ENCODE measurements around the gene SLC6A18.

SLC6A18 gene

DNA sequence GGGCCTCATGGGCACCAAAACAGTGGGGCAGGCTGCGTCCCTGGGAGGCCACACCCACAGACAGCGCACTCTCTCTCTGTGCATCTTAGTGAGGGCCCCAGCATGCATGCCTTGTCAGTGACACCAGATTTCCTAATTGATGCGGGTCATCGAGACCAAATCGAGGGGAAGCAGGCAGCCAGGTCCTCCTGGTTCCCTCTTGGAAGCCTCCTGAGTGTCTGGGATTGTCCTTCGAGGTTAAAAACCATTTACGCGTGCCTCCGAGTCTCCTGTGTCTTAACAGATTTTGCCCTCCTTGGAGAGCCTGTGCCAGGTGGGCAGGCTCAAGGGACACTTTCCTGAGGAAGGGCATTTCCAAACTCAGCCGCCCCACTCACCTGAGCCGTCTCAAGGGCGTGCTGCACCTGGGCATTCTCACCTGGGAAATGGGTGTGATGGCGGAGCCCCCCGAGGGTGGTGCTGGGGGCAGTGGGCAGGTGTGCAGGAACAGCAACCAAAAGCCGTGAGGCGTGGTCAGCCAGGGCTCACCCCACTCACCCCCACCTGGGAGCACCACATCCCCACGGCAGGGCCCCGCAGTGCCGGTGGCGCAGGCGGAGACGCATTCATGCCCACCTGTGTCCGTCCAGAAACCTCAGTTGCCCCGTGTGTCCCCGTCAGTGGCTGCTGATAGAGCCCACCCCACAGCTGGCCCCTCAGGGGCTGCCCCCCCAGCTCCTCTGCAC is 21.1 kb upstream of the SLC6A18 start:
- no peak for DNase-seq

- no peak for DNase-seq
Measured at GRCh38 chr5:1204693-1205242, 20.4 kb upstream of the SLC6A18 start.

- no peak for DNase-seq
Measured at GRCh38 chr5:1205255-1206180, 19.7 kb upstream of the SLC6A18 start.

DNA sequence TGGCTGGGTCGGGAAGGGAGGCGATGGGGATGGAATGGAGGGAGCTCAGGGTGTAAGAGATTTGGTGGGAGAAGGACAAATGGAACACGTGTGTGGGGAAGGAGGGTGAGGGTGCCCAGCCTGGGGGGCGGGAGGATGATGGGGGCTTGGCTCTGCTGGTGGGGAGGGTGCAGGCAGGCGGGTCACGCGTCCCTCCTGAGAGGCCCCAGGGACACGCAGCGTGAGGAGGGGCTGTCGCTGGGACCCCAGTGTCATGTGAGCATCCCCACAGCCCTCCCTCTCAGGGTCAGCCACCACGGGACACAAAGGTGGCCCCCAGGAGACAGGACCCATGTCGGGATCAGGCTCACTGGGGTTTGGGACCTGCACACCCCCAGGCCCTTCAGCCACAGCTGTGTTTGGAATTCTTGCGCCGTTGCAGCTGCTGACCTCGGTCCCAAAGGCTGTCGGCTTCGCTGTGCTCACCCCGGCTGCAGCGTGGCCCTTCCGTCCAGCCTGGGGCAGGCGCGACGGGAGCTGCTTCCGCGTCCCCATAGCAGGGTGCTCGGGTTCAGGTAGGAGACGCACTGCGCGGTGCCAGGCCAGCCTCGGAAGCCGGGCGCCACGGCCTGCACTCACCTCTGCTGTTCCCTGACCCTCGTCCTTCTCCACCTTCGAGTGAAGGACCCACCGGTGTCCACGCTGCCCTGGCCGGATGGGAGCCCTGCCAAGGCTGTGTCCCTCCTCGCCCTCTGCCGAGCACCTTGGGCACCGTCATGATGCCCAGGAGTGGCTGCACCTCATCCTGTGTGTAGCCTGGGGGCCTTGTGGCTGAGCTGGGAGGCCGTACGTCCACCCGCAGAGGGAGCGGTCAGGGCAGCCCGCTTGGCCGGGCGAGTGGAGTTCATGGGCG is 18.4 kb upstream of the SLC6A18 start:
- no peak for DNase-seq

DNA sequence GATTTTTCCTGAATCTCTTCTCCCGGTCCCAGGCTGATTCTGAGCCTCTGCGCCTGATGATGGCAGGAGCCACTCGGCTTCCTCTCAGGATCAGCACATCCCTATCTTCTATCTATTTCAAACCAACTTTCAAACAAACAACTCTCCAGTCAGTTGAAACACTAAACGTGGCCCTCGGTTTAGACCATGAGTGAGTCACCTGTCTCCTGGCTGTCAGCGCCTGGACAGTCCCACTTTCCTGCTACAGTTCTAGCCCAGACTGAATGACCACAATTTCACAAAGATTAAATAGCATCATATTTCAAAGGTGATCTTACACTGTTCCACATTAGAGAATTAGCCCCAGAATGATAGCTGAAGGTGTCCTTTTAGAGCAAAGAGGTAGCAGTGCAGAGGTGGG is 17.6 kb upstream of the SLC6A18 start:
- no peak for DNase-seq

DNA sequence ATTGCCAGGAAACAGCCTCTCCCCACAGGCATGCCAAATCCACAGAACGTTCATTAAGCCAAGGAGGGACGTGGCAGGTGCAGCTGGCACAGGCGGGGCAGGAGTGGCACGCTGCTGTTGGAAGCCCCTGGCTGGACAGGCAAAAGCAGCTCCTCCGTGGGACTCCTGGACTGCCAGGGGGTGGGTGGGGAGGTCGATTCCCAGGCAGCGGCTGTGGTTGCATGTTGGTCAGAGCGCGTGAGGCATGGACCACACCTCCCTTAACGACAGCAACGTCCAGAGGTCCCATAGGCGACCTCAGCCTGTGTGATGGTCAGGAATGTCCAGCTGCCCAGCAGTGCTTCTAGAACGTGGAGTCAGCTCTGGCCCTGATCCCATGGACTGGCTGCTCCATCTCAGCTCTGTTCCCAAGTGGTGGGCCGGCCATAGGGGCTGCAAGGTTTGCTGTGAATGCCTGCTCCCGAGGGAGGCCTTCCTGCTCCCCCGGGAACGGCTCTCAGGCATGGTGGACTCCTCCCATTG is 16.9 kb upstream of the SLC6A18 start:
- no peak for DNase-seq

DNA sequence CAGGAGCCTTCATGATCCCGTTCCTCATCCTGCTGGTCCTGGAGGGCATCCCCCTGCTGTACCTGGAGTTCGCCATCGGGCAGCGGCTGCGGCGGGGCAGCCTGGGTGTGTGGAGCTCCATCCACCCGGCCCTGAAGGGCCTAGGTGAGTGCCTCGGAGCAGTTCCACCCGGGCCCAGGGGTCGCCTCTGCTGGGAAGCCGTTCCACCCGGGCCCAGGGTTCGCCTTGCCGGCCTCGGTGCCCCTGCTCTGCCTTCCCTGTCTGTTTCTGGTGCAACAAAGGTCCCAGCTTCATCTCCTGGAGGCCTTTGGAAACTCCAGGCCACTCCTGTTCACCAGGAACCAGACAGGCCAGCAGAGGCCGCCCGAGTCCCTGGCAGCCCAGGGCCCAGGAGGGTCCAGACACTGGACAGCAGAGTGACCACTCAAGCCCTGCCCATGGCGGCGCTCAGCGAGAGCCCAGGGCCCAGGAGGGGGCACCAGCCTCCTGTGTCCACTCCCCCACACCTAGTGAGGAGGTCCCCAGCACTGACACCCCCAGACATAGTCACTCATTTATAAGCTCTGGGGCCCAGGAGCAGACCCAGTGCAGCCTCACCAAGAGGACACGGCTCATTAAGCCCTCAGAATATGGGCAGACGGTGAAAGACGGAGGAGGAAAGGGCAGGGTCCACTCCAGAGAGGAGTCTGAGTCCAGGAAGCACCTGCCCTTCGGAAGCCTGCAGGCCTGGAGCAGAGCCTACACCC is 16.3 kb upstream of the SLC6A18 start:
- DNase-seq = no peak

DNA sequence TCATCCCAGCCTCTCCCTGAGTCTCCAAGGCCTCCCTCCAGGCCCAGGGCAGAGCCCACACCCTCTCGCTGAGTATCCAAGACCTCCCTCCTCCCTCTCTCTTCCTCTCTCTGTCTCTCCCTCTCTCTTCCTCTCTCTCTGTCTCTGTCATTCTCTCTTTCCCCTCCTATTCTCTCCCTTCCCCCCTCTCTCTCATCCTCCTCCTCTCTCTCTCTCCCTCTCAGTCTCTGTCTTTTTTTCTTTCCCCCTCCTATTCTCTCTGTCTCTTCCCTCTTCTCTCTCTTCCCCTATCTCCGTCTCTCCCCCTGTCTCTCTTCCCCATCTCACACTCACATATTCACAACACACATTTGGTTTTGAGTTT is 15.7 kb upstream of the SLC6A18 start:
- DNase-seq = no peak

- DNase-seq = no peak
Measured at GRCh38 chr5:1209896-1210776, 15.0 kb upstream of the SLC6A18 start.

GRCh38 chr5:1210832-1211251 is 14.3 kb upstream of the SLC6A18 start:
- no peak for DNase-seq

DNA sequence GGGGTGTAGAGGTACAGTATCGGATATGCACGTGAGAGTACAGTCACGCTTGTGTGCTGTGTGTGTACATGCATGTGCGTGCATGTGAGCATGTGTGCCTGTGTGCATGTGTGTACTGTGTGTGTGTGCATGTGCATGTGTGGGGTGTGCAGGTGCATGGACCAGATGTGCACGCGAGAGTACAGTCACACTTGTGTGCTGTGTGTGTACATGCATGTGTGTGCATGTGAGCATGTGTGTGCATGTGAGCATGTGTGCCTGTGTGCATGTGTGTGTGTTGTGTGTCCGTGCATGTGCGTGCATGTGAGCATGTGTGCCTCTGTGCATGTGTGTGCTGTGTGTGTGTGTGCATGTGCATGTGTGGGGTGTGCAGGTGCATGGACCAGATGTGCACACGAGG is 13.5 kb upstream of the SLC6A18 start:
- no peak for DNase-seq

DNA sequence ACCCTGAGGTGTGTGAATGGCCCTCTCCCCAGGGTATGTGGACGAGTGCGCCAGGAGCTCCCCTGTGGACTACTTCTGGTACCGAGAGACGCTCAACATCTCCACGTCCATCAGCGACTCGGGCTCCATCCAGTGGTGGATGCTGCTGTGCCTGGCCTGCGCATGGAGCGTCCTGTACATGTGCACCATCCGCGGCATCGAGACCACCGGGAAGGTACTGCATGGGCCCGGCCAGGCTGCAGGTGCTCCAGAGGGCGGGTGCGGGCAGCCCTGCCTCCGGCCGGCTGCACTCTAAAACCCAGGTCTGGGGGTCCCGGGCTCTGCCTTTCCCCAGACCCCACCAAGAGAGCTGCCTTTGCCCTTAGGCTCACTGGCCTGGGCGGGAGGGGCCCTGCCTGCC is 12.9 kb upstream of the SLC6A18 start:
- DNase-seq = no peak

GRCh38 chr5:1212881-1213280 is 12.3 kb upstream of the SLC6A18 start:
- DNase-seq = no peak

DNA sequence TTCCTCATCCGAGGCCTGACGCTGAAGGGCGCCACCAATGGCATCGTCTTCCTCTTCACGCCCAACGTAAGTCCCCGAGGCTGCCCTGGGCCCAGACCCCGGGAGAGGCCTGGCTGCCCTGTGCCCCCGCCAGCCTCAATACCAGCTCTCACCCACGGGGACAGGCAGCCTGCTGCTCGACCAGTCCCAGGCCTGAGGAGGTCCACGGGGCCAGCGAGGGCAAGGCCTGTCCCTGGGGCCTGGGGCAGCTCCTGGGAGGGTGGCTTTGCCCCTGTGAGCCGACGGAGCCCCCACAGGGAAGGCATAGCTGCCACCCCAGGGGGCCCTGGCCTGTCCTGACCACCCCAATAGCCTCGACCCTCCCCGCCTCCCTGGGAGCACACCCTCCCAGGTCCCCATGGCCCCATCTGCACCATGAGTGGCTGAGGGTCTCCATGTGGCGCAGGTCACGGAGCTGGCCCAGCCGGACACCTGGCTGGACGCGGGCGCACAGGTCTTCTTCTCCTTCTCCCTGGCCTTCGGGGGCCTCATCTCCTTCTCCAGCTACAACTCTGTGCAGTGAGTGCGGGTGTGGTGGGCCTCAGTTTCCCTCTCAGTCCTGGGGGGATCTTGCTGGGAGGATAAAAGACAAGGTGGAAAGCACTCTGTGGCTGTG is 11.5 kb upstream of the SLC6A18 start:
- DNase-seq = no peak

DNA sequence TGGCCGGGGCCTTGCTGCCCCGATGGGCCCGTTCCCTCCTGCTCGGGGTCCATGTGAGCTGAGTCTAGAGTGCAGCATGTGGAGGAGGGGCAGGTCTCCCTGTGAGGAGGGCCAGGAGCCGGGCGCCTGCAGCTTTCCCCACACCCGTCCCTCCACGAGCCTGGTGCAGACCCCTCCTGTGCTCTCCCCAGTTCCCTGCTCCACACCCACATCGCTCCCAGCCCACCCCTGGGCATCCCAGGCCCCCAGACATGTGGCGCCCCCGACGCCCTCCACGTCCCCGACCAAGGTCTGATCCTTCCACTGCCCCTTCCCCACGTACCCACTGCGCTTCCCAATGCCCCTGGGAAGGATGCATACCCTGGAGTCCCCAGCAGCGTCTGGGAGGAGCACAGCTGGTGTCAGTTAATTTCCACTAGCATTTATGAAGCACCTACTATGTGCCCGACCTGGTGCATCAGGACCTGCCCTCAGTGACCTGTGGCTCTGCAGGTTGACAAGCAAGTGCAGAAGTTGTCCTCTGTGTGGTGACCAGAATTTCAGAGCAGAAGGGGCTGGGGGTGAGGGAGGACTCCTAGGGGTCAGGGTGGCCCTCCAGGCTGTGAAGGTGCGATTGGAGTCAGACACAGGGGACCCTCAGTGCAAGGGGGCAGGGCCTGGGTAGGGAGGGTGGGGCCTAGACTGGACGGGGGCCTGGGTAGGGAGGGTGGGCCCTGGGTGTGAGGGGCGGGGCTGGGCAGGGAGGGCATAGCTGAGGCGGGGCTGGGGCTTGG is 10.8 kb upstream of the SLC6A18 start:
- DNase-seq = no peak

DNA sequence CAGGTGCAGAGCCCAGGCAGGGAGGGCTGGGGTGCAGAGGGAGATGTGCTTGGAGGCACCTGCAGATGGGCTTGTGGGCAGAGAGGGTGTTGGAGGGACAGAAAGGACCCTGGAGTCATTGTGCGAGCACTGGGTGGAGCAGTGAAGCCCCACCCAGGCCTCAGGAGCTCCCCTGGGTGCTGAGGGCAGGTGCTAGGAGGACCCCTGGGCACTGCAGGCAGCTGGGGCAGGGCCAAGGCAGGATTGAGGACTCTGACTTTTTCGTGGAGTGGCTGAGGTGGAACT is 10.3 kb upstream of the SLC6A18 start:
- DNase-seq = no peak

DNA sequence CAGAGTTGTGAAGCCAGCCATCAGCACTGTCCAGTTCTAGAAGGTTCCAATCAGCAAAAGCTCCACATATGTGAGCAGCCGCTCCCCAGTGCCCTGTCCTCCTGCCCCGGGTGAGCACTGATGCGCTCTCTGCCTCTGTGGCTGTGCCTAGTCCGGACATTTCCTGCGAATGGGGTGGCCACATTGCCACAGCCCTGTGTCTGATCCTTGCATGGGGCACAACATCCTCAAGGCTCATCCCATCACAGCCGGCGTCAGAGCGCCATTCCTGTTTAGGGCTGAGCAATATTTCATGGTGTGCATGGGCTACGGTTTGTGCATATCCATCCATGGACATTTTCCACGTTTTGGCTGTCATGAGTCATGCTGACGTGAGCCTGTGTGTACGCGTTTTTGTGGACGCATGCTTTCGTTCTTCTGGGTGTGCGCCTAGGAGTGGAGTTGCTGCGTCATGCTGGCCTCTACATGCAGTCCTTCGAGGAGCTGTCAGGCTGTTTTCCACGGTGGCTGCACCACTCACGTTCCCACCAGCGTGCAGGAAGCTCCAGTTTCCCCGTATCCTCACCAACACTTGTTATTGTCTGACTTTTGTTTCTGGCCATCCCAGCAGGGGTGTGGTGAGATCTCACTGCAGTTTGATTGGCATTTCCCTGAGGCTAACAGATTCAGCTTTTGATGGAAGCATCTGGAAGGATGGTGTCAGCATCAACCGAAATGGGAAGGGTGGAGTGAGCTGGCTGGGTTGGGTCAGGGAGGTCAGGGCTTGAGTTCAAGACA is 9.7 kb upstream of the SLC6A18 start:
- DNase-seq = no peak

GRCh38 chr5:1216211-1216917 is 8.8 kb upstream of the SLC6A18 start:
- no peak for DNase-seq

Data from cerebellar nuclear complex (tissue), 1 donor.